ENCODE measurements around the gene TNPO2. TPM values are rescaled to one million over a fixed set of nuclear protein-coding genes. Genes with fewer than 3 reads are reported as not detected.

TNPO2 gene
- total and polyA plus RNA-seq, 2 of the 13 experiments (the other 11 are each of a cell fraction or from before 2014, with no cell fraction given): 31.7 to 61.0 TPM

GRCh38 chr19:12666265-12667048 is 57.3 kb downstream of the TNPO2 start, which contains the start of the genes MAN2B1 and WDR83 (continued):
- TF ChIP-seq KDM2A (CRISPR knock-in tag; IDR thresholded peaks at IDR 0.05; ENCODE audit: borderline replicate concordance, low read depth): peak; percentile 71; the same call in 1 of the 2 replicates
- TF ChIP-seq KAT2B (IDR thresholded peaks at IDR 0.05; ENCODE audit: borderline replicate concordance, low read depth, low read length): no peak
- no peak for TF ChIP-seq ZNF644 (CRISPR knock-in tag; IDR thresholded peaks at IDR 0.05; ENCODE audit: low read depth)
- no peak for TF ChIP-seq U2AF2 (IDR thresholded peaks at IDR 0.05; ENCODE audit: low read depth, low read length)
- no peak for TF ChIP-seq SIN3B (IDR thresholded peaks at IDR 0.05; ENCODE audit: low read length)
- no peak for TF ChIP-seq PRDM10 (CRISPR knock-in tag; IDR thresholded peaks at IDR 0.05; ENCODE audit: low read depth)
- TF ChIP-seq HOXA3 (CRISPR knock-in tag; IDR thresholded peaks at IDR 0.05): 0 out of 2 replicates have a peak, but pooled peaks have one; percentile 13
- TF ChIP-seq CREB1 (IDR thresholded peaks at IDR 0.05): no peak
- no peak for TF ChIP-seq CREB1 (CRISPR knock-in tag; IDR thresholded peaks at IDR 0.05)
- 0 out of 2 replicates have a peak, but pooled peaks have one; percentile 23 for TF ChIP-seq MXD3 (CRISPR knock-in tag; IDR thresholded peaks at IDR 0.05)
- TF ChIP-seq ZNF225 (CRISPR knock-in tag; IDR thresholded peaks at IDR 0.05): no peak
- TF ChIP-seq ADNP (CRISPR knock-in tag; IDR thresholded peaks at IDR 0.05): no peak
- TF ChIP-seq ZNF772 (CRISPR knock-in tag; IDR thresholded peaks at IDR 0.05): 0 out of 2 replicates have a peak, but pooled peaks have one; percentile 24
- no peak for TF ChIP-seq HCFC1 (IDR thresholded peaks at IDR 0.05; ENCODE audit: low read depth, low read length)
- no peak for TF ChIP-seq HNRNPL (IDR thresholded peaks at IDR 0.05; ENCODE audit: low read depth, low read length)
- no peak for TF ChIP-seq MAFG (CRISPR knock-in tag; IDR thresholded peaks at IDR 0.05)
- no peak for TF ChIP-seq SP140L (CRISPR knock-in tag; IDR thresholded peaks at IDR 0.05; ENCODE audit: borderline replicate concordance)
- TF ChIP-seq ZNF280D (CRISPR knock-in tag; IDR thresholded peaks at IDR 0.05): no peak
- TF ChIP-seq ZNF670 (CRISPR knock-in tag; IDR thresholded peaks at IDR 0.05; ENCODE audit: borderline replicate concordance): no peak
- no peak for TF ChIP-seq SAFB2 (CRISPR knock-in tag; IDR thresholded peaks at IDR 0.05; ENCODE audit: borderline replicate concordance, low read depth)
- TF ChIP-seq RELA (CRISPR knock-in tag; IDR thresholded peaks at IDR 0.05): no peak
- TF ChIP-seq MAFK (conservative IDR thresholded peaks at IDR 0.05 in 1 of 2, IDR thresholded peaks at IDR 0.05 in 1 of 2; ENCODE audit: low read length in 2 of 2): no peak
- TF ChIP-seq ZNF709 (CRISPR knock-in tag; IDR thresholded peaks at IDR 0.05): no peak
- no peak for TF ChIP-seq PITX1 (CRISPR knock-in tag; IDR thresholded peaks at IDR 0.05)
- no peak for TF ChIP-seq CHCHD3 (CRISPR knock-in tag; IDR thresholded peaks at IDR 0.05)
